GM19395 (cell line): ENCODE measurements around the gene TMEM9B.
"Not testable (repeated sequence)": the region's sequence is repeated elsewhere in the genome, so short reads cannot be mapped to it uniquely, and the experiment has no call there.

ENCODE experiments used
- ATAC-seq: cut with Tn5 transposase; IDR thresholded peaks from one replicate; pipeline ENCODE4 v1.9.1; 2021; ENCODE audit warnings: mild to moderate bottlenecking, moderate library complexity; ENCODE audit not compliant: unreplicated experiment

Gene TMEM9B

GRCh38 chr11:8979365-8979764 is 15.1 kb upstream of the TMEM9B start:
- ATAC-seq: not testable (repeated sequence)

- ATAC-seq: no peak
Observed at GRCh38 chr11:8973121-8973520, 8.9 kb upstream of the TMEM9B start.

- no peak for ATAC-seq
Observed at GRCh38 chr11:8971924-8972316, 7.7 kb upstream of the TMEM9B start.

GRCh38 chr11:8971196-8971923 is 7.1 kb upstream of the TMEM9B start:
- no peak for ATAC-seq

- ATAC-seq: no peak
Observed at GRCh38 chr11:8967184-8967583, 2.9 kb upstream of the TMEM9B start.

- ATAC-seq: peak; percentile 75
Observed at GRCh38 chr11:8963569-8964323, 496 bp downstream of the TMEM9B start.

GRCh38 chr11:8962841-8963240 is 1.4 kb downstream of the TMEM9B start:
- ATAC-seq: no peak

GRCh38 chr11:8961401-8961800 is 2.8 kb downstream of the TMEM9B start:
- no peak for ATAC-seq

- peak; percentile 46 for ATAC-seq
Observed at GRCh38 chr11:8959546-8960166, 4.6 kb downstream of the TMEM9B start.

GRCh38 chr11:8956860-8957259 is 7.4 kb downstream of the TMEM9B start:
- no peak for ATAC-seq

GRCh38 chr11:8948886-8949285 is 15.4 kb downstream of the TMEM9B start:
- no peak for ATAC-seq

GRCh38 chr11:8947230-8947943 is 16.9 kb downstream of the TMEM9B start:
- ATAC-seq: no peak

GRCh38 chr11:8942518-8943066 is 21.6 kb downstream of the TMEM9B start, which contains the start of gene ASCL3:
TSS of gene ASCL3 (minus strand) at chr11:8943016. CDS start at chr11:8938161, 4,855 bp downstream.
- no peak for ATAC-seq

- no peak for ATAC-seq
Observed at GRCh38 chr11:8941341-8942103, 22.7 kb downstream of the TMEM9B start.

- no peak for ATAC-seq
Observed at GRCh38 chr11:8937659-8938058, 26.6 kb downstream of the TMEM9B start.

GRCh38 chr11:8937159-8937558 is 27.1 kb downstream of the TMEM9B start:
- ATAC-seq: no peak

- ATAC-seq: not testable (repeated sequence)
Observed at GRCh38 chr11:8935789-8936188, 28.5 kb downstream of the TMEM9B start.

GRCh38 chr11:8934742-8935488 is 29.3 kb downstream of the TMEM9B start:
- no peak for ATAC-seq

- ATAC-seq: no peak
Observed at GRCh38 chr11:8933931-8934330, 30.3 kb downstream of the TMEM9B start.
